Peyer's patch (tissue), 4 donors: ENCODE measurements around the gene SENP8.

ENCODE experiments used
- CTCF ChIP-seq, 6 experiments: fragments of 450-650 bp in 4 of 6; fragments of 200-600 bp in 2 of 6; sonication (generic) in 1 of 6; IDR thresholded peaks; one replicate each; pipeline ENCODE4 v1.5.1; 2017 to 2019; ENCODE audit warnings: antibody characterized with exemption in 6 of 6, mild to moderate bottlenecking in 3 of 6, moderate library complexity in 1 of 6
- POLR2A ChIP-seq, 2 donors: fragments of 450-650 bp; IDR thresholded peaks; one replicate each; pipeline ENCODE4 v1.5.1; 2017; ENCODE audit warnings: antibody characterized with exemption in 2 of 2, mild to moderate bottlenecking in 2 of 2, moderate library complexity in 2 of 2

- TF ChIP-seq CTCF (IDR thresholded peaks at IDR 0.05), result no peak
- TF ChIP-seq POLR2A (IDR thresholded peaks at IDR 0.05), result no peak
These were observed 57.2 kb downstream of the SENP8 start for GRCh38 chr15:72175186-72176044.
